Measurements from ENCODE around the gene ERF. TPM values are rescaled to one million over a fixed set of nuclear protein-coding genes. Genes with fewer than 3 reads are reported as not detected.

ERF gene
- total RNA-seq, 1 donor from 2014 or later = 43.1 TPM

- Mint-ChIP-seq H3K27ac (peak overlapping the region; percentile 70), H3K9me3 (no peaks in the 10 kb centered on the region), H3K36me3 (peaks cover 16% of the 10 kb centered on the region), H3K4me1 (peaks cover 2% of the 10 kb centered on the region), H3K4me3 (no peak overlapping the region), H3K27me3 (ENCODE audit: insufficient read depth, low read depth) (peaks cover 5% of the 10 kb centered on the region)
- Histone ChIP-seq H3K9ac (no peak overlapping the region), H3K27me3 (no peaks in the 10 kb centered on the region), H3K9me3 (ENCODE audit: low read depth) (no peaks in the 10 kb centered on the region), H3K79me2 (ENCODE audit: low read depth) (no peaks in the 10 kb centered on the region), H3K27ac (no peak overlapping the region), H3K4me2 (no peak overlapping the region), H3K4me1 (no peaks in the 10 kb centered on the region), H3K36me3 (no peaks in the 10 kb centered on the region), H2AFZ (replicated peaks) (no peak overlapping the region), H3F3A (ENCODE audit: low read depth) (peaks cover 30% of the 10 kb centered on the region), H4K20me1 (ENCODE audit: low read depth) (peaks cover 48% of the 10 kb centered on the region), H3K4me3 (no peak overlapping the region)
- peak; percentile 29 for DNase-seq (ENCODE audit: low spot score)
- no peak for TF ChIP-seq CTCF (IDR thresholded peaks at IDR 0.05)
Observed at GRCh38 chr19:42293540-42293939, 38.6 kb upstream of the ERF start.

- Histone ChIP-seq H3K27ac (no peak overlapping the region), H4K20me1 (ENCODE audit: low read depth) (peaks cover 52% of the 10 kb centered on the region), H3K27me3 (no peaks in the 10 kb centered on the region), H3K36me3 (no peaks in the 10 kb centered on the region), H3K4me1 (no peaks in the 10 kb centered on the region), H3K9ac (no peak overlapping the region), H3F3A (ENCODE audit: low read depth) (peaks cover 30% of the 10 kb centered on the region), H3K9me3 (ENCODE audit: low read depth) (no peaks in the 10 kb centered on the region), H3K4me2 (no peak overlapping the region), H2AFZ (replicated peaks) (no peak overlapping the region), H3K79me2 (ENCODE audit: low read depth) (no peaks in the 10 kb centered on the region), H3K4me3 (no peak overlapping the region)
- Mint-ChIP-seq H3K4me3 (no peak overlapping the region), H3K9me3 (no peaks in the 10 kb centered on the region), H3K27ac (no peak overlapping the region), H3K4me1 (peaks cover 2% of the 10 kb centered on the region), H3K27me3 (ENCODE audit: insufficient read depth, low read depth) (peaks cover 5% of the 10 kb centered on the region), H3K36me3 (peaks cover 16% of the 10 kb centered on the region)
- no peak for TF ChIP-seq CTCF (IDR thresholded peaks at IDR 0.05)
- TF ChIP-seq EZH2phosphoT487 (IDR thresholded peaks at IDR 0.05) = no peak
- TF ChIP-seq EZH2 (IDR thresholded peaks at IDR 0.05) = no peak
- no peak for DNase-seq (ENCODE audit: low spot score)
Observed at GRCh38 chr19:42292963-42293362, 38.0 kb upstream of the ERF start.

- peaks cover 55% of the 10 kb centered on the region for H4K20me1 ChIP-seq (ENCODE audit: low read depth)
- no peaks in the 10 kb centered on the region for H3K79me2 ChIP-seq (ENCODE audit: low read depth)
- H3K36me3 ChIP-seq = no peaks in the 10 kb centered on the region
- no peak overlapping the region for H3K4me3 ChIP-seq
- no peak overlapping the region for H2AFZ ChIP-seq (replicated peaks)
- H3K4me2 ChIP-seq = no peak overlapping the region
- Mint-ChIP-seq H3K4me3 (peak overlapping the region; percentile 14), H3K9me3 (no peaks in the 10 kb centered on the region), H3K36me3 (peaks cover 16% of the 10 kb centered on the region), H3K27ac (no peak overlapping the region), H3K27me3 (ENCODE audit: insufficient read depth, low read depth) (peaks cover 5% of the 10 kb centered on the region), H3K4me1 (peaks cover 2% of the 10 kb centered on the region)
- peak overlapping the region; percentile 13 for H3K27ac ChIP-seq
- no peaks in the 10 kb centered on the region for H3K9me3 ChIP-seq (ENCODE audit: low read depth)
- DNase-seq (ENCODE audit: low spot score) = no peak
- peaks cover 30% of the 10 kb centered on the region for H3F3A ChIP-seq (ENCODE audit: low read depth)
- H3K9ac ChIP-seq = no peak overlapping the region
- H3K27me3 ChIP-seq = no peaks in the 10 kb centered on the region
- TF ChIP-seq EZH2phosphoT487 (IDR thresholded peaks at IDR 0.05) (no peak), CTCF (IDR thresholded peaks at IDR 0.05) (no peak), EZH2 (IDR thresholded peaks at IDR 0.05) (no peak)
- no peaks in the 10 kb centered on the region for H3K4me1 ChIP-seq
Observed at GRCh38 chr19:42292042-42292960, 37.4 kb upstream of the ERF start.
